Fibroblast of villous mesenchyme (primary cell): ENCODE data around the gene FAM171A2. TPM values are rescaled to one million over a fixed set of nuclear protein-coding genes. Genes with fewer than 3 reads are reported as not detected.

Experiments
- DNase-seq: peaks from one replicate; pipeline ENCODE4 v3.0.0-alpha.2; 2010; ENCODE audit warnings: low read depth
- H3K4me3 ChIP-seq: 2 replicates; pipeline ENCODE4 v1.5.1; 2011; ENCODE audit warnings: low read depth, mild to moderate bottlenecking, low read length
- CTCF ChIP-seq: IDR thresholded peaks from 2 replicates; pipeline ENCODE4 v1.5.1; 2012; ENCODE audit warnings: low read depth, mild to moderate bottlenecking, low read length; ENCODE audit not compliant: insufficient read depth
- total RNA-seq: library from RNA; depleted of rRNA; stranded (reverse); fragments of >200 nt; gene quantifications from 2 replicates; pipeline ENCODE4 v1.2.3, GENCODE V29; 2012

Gene FAM171A2
- total RNA-seq, 1 donor = 0.86 TPM

- no peak for DNase-seq
- TF ChIP-seq CTCF = no peak
- H3K4me3 ChIP-seq = no peak overlapping the region
These were observed 42.2 kb downstream of the FAM171A2 start for GRCh38 chr17:44321246-44322120.

GRCh38 chr17:44320066-44320465, 43.6 kb downstream of the FAM171A2 start:
- no peak for TF ChIP-seq CTCF
- no peak for DNase-seq
- H3K4me3 ChIP-seq = no peak overlapping the region

GRCh38 chr17:44318077-44318892, 45.4 kb downstream of the FAM171A2 start:
- no peak overlapping the region for H3K4me3 ChIP-seq
- TF ChIP-seq CTCF = no peak
- no peak for DNase-seq

GRCh38 chr17:44317545-44317944, 46.1 kb downstream of the FAM171A2 start:
- TF ChIP-seq CTCF = no peak
- DNase-seq = no peak
- no peak overlapping the region for H3K4me3 ChIP-seq

- no peak for TF ChIP-seq CTCF
- DNase-seq = no peak
- no peak overlapping the region for H3K4me3 ChIP-seq
These were observed 47.6 kb downstream of the FAM171A2 start for GRCh38 chr17:44315760-44316731.
